ENCODE measurements around the gene FRMPD4.

Gene FRMPD4

DNA sequence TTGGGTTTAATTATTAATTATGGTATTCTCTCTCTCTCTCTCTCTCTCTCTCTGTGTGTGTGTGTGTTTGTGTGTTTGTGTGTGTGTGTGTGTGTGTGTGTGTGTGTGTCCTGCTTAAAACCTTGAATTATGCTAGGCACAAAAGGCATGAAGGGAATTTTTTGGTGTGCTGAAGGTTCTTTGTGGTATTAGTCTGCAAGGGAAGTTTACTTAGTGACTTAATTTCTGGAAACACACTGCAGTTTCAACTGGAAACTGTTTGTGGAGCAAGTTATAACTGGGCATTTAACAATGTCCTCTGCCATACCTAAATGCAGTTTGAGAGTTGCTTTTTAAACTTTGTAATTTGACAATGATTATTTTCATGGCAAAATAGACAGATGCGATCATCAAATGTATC lies 111.7 kb downstream of the FRMPD4 start:
- H3K4me1 ChIP-seq (ENCODE audit: control insufficient read depth, insufficient read depth, low read length): no peaks in the 10 kb centered on the region
- no peaks in the 10 kb centered on the region for H3K27me3 ChIP-seq (ENCODE audit: control insufficient read depth, insufficient read depth, low read length)
- H3K9me3 ChIP-seq (ENCODE audit: control insufficient read depth, low read length): no peaks in the 10 kb centered on the region
- H3K4me3 ChIP-seq (ENCODE audit: low read length): no peak overlapping the region
- H3K9ac ChIP-seq (ENCODE audit: low read length): no peak overlapping the region
- no peaks in the 10 kb centered on the region for H3K36me3 ChIP-seq (ENCODE audit: control insufficient read depth, insufficient read depth, low read length)

DNA sequence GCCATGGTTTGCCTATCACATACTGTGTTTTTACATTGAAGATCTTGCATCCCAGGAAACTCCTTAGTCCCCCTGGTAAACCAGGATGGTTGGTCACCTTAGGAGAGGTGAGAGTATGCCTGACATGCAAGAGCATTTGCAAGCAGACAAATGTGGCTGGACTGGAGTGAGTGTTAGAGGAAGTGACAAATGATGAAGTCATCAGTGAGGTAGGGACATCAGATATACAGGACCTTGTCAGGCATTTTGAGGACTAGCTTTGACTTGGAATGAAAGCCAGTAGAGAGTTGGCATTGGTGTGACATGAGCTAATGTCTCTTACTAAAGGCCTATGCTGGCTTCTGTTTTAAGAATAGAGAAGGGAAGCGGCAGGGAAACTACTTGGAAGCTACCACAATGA lies 124.9 kb downstream of the FRMPD4 start:
- Histone ChIP-seq H3K9me3 (ENCODE audit: control insufficient read depth, low read length) (no peaks in the 10 kb centered on the region), H3K4me1 (ENCODE audit: control insufficient read depth, insufficient read depth, low read length) (no peaks in the 10 kb centered on the region), H3K4me3 (ENCODE audit: low read length) (no peak overlapping the region), H3K36me3 (ENCODE audit: control insufficient read depth, insufficient read depth, low read length) (no peaks in the 10 kb centered on the region), H3K9ac (ENCODE audit: low read length) (no peak overlapping the region), H3K27me3 (ENCODE audit: control insufficient read depth, insufficient read depth, low read length) (no peaks in the 10 kb centered on the region)

DNA sequence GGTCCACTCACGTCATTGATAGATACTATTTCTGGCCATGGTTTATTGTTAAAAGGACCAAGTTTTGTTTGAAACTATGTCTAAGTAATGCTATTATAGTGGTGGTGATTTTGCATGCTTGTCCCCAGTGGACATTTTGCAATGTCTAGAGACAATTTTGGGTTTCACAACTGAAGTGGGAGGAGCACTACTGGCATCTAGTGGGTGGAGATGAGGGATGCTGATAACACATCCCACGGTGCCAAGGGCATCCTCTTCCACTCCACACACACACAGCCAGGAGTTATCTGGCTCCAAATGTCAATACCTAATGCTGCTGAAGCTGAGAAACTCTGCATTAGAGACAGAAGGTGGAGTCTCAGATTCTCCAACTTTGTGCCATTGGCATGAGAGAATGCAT lies 131.2 kb downstream of the FRMPD4 start:
- Histone ChIP-seq H3K4me3 (ENCODE audit: low read length) (no peak overlapping the region), H3K36me3 (ENCODE audit: control insufficient read depth, insufficient read depth, low read length) (no peaks in the 10 kb centered on the region), H3K9me3 (ENCODE audit: control insufficient read depth, low read length) (no peaks in the 10 kb centered on the region), H3K4me1 (ENCODE audit: control insufficient read depth, insufficient read depth, low read length) (no peaks in the 10 kb centered on the region), H3K27me3 (ENCODE audit: control insufficient read depth, insufficient read depth, low read length) (no peaks in the 10 kb centered on the region), H3K9ac (ENCODE audit: low read length) (no peak overlapping the region)

DNA sequence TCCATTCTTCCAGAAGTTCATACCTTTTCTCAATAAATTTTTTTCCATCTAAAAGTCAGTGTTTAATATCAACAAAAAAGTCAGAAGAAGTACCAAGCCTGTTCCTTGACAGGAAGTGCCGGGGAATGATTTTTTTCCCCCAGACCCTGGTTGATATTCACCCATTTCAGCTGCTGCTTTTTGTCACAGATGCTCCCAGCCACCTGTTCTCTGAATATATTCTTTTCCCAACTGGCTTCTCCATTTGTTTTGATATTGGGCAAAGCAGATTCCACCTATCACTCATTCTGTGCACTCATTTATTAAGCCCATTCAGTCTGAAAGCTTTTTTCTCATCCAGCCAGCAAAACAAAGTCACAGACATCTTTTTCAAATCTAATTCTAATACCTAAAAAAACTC lies 139.9 kb downstream of the FRMPD4 start:
- H3K36me3 ChIP-seq (ENCODE audit: control insufficient read depth, insufficient read depth, low read length): no peaks in the 10 kb centered on the region
- no peak overlapping the region for H3K4me3 ChIP-seq (ENCODE audit: low read length)
- no peaks in the 10 kb centered on the region for H3K9me3 ChIP-seq (ENCODE audit: control insufficient read depth, low read length)
- H3K9ac ChIP-seq (ENCODE audit: low read length): no peak overlapping the region
- no peaks in the 10 kb centered on the region for H3K27me3 ChIP-seq (ENCODE audit: control insufficient read depth, insufficient read depth, low read length)
- no peaks in the 10 kb centered on the region for H3K4me1 ChIP-seq (ENCODE audit: control insufficient read depth, insufficient read depth, low read length)

DNA sequence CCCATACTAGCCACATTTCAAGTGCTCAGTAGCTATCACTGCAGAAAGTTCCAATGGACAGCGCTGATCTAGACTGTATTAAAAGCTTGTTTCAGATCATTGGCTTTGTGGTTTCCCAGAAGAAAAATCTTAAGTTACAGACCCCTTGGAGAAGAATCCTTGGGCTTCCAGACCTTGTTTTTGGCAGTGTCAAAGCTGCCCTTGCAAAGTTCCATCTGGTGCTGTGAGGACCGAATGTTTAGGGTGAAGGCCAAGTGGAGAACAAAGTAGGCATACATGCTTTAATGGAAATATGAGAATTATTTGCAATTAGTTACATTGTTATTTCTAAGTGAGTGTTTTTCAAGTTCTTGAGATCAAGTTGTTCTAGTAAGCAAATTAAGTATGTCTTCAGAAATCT lies 144.7 kb downstream of the FRMPD4 start:
- no peaks in the 10 kb centered on the region for H3K36me3 ChIP-seq (ENCODE audit: control insufficient read depth, insufficient read depth, low read length)
- H3K4me3 ChIP-seq (ENCODE audit: low read length): no peak overlapping the region
- H3K27me3 ChIP-seq (ENCODE audit: control insufficient read depth, insufficient read depth, low read length): no peaks in the 10 kb centered on the region
- no peaks in the 10 kb centered on the region for H3K9me3 ChIP-seq (ENCODE audit: control insufficient read depth, low read length)
- H3K4me1 ChIP-seq (ENCODE audit: control insufficient read depth, insufficient read depth, low read length): no peaks in the 10 kb centered on the region
- no peak overlapping the region for H3K9ac ChIP-seq (ENCODE audit: low read length)

DNA sequence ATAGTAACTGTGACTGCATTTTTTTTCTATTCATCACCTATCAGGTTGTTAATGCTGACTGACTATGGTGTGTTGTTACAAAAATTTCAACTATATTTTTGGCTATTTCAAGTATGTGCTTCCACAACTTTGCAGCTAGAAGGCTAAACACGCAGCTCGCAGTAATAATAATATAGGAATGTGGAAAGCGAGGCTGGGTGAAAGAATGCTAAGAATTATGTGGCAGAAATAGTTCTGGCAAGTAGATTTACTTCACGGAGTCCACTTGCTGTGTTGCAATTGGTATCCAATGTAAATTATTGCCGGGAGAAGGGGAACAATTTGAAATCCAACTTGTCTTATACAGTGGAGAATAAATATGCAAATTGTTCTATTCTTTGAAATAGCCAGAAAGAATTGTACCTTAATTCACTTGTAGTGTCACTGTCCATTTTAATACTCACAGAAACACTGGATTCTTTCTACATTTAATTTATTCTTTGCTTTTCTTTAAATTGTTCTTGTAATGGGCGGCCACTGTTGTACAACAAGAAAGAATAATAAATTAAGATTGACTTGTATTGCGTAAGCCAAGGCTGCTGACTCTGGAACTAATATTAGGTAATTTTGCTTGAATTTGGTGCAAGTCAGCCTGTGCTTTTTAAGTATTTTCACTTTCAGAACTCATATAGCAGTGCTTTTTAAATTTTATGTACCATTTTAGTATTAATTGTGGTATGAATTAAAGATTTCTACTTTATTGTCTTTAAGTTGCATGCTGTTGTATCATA lies 154.9 kb downstream of the FRMPD4 start:
- Histone ChIP-seq H3K9ac (ENCODE audit: low read length) (no peak overlapping the region), H3K36me3 (ENCODE audit: control insufficient read depth, insufficient read depth, low read length) (no peaks in the 10 kb centered on the region), H3K4me1 (ENCODE audit: control insufficient read depth, insufficient read depth, low read length) (no peaks in the 10 kb centered on the region), H3K9me3 (ENCODE audit: control insufficient read depth, low read length) (no peaks in the 10 kb centered on the region), H3K4me3 (ENCODE audit: low read length) (no peak overlapping the region), H3K27me3 (ENCODE audit: control insufficient read depth, insufficient read depth, low read length) (no peaks in the 10 kb centered on the region)

DNA sequence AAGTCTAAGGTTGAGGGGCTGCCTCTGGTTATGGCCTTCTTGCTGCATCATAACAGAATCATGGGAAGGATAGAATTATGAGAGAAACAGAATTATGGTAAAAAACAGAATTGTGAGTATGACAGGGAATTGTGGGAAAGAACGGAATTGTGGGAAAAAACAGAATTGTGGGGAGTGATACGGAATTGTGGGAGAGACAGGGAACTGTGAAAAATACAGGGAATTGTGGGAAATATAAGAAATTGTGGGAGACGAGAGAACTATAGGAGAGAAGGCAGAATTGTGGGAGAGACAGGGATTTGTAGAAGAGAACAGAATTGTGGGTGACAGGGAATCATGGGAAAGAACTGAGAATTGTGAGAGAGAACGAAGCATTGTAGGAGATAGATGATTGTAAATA lies 159.1 kb downstream of the FRMPD4 start:
- Histone ChIP-seq H3K4me3 (ENCODE audit: low read length) (no peak overlapping the region), H3K27me3 (ENCODE audit: control insufficient read depth, insufficient read depth, low read length) (no peaks in the 10 kb centered on the region), H3K9me3 (ENCODE audit: control insufficient read depth, low read length) (no peaks in the 10 kb centered on the region), H3K36me3 (ENCODE audit: control insufficient read depth, insufficient read depth, low read length) (no peaks in the 10 kb centered on the region), H3K4me1 (ENCODE audit: control insufficient read depth, insufficient read depth, low read length) (no peaks in the 10 kb centered on the region), H3K9ac (ENCODE audit: low read length) (no peak overlapping the region)

DNA sequence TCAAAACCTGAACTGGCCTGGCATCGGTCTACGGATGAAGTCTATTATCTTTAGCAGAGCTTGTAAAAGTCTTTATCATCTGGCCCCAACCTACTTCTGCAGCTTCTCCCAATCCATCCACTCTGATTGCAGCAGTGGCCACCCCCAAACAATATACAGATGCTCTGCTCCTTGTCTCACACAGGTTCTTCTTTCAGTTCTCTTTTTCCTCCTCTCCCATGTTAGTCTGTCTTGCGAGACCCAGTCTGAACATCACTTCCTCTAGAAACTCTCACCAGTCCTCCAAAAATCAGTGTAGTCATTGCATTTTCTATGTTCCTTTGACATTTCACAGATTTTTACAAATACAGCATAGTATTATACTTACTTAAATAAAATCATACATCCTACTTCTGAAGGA lies 163.0 kb downstream of the FRMPD4 start:
- H3K36me3 ChIP-seq (ENCODE audit: control insufficient read depth, insufficient read depth, low read length): no peaks in the 10 kb centered on the region
- H3K9me3 ChIP-seq (ENCODE audit: control insufficient read depth, low read length): no peaks in the 10 kb centered on the region
- no peaks in the 10 kb centered on the region for H3K4me1 ChIP-seq (ENCODE audit: control insufficient read depth, insufficient read depth, low read length)
- H3K27me3 ChIP-seq (ENCODE audit: control insufficient read depth, insufficient read depth, low read length): no peaks in the 10 kb centered on the region
- H3K9ac ChIP-seq (ENCODE audit: low read length): no peak overlapping the region
- H3K4me3 ChIP-seq (ENCODE audit: low read length): no peak overlapping the region

DNA sequence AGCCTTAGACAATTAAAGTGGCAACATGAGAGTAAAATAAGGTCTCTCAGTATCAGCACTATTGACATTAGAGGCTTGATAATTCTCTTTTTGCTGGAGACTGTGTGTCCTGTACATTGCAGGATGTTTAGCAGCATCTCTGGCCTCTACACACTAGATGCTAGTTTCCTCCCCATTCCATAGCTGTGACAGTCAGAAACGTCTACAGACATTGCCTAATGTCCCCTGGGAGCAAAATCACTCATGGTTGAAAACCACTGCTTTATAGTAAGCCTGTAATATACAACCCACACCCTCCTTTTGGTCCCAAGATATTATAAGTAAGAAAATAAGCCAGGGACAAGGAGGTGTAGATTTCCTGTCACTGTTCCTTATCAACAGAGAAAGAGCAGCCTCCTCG lies 166.0 kb downstream of the FRMPD4 start:
- Histone ChIP-seq H3K4me1 (ENCODE audit: control insufficient read depth, insufficient read depth, low read length) (no peaks in the 10 kb centered on the region), H3K9me3 (ENCODE audit: control insufficient read depth, low read length) (no peaks in the 10 kb centered on the region), H3K27me3 (ENCODE audit: control insufficient read depth, insufficient read depth, low read length) (no peaks in the 10 kb centered on the region), H3K36me3 (ENCODE audit: control insufficient read depth, insufficient read depth, low read length) (no peaks in the 10 kb centered on the region), H3K4me3 (ENCODE audit: low read length) (no peak overlapping the region), H3K9ac (ENCODE audit: low read length) (no peak overlapping the region)

DNA sequence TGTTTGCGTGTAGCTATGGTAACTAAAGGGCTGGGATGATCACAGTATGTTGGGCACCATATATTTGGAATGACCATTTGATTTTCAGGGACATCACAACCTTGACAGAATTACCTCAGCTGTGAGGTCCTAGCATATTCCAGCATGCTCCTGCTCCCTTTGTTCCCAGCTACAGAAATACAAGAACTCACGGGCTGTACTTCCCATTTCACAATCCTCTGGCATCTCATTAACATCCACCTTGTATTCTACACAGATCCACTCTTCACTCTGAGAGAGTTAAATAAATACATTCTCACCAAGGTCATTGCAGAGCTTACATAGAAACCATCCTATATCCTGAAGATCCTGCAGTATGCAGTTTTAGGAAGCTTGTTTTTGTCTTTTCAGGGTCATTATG lies 169.7 kb downstream of the FRMPD4 start:
- Histone ChIP-seq H3K4me1 (ENCODE audit: control insufficient read depth, insufficient read depth, low read length) (no peaks in the 10 kb centered on the region), H3K9me3 (ENCODE audit: control insufficient read depth, low read length) (no peaks in the 10 kb centered on the region), H3K36me3 (ENCODE audit: control insufficient read depth, insufficient read depth, low read length) (no peaks in the 10 kb centered on the region), H3K27me3 (ENCODE audit: control insufficient read depth, insufficient read depth, low read length) (no peaks in the 10 kb centered on the region), H3K9ac (ENCODE audit: low read length) (no peak overlapping the region), H3K4me3 (ENCODE audit: low read length) (no peak overlapping the region)

DNA sequence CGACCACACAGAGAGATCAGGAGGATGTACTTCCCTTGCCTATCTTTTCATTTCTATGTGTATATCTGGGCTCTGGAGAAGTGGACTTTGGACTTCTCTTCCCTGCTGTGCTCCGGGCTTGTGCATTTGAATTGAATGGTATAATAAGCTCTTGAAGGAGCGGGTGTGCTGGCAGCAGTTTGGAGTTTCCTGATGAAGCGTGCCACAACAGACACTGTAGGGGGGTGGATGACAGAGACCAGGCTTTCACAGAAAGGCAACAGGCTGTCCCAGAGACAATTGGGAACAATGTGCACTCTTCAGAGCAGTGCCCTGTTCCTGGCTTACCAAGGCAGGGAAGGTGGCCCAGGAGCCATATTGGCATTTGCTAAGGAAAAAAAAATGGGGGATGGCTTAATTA lies 170.1 kb downstream of the FRMPD4 start:
- H3K9ac ChIP-seq (ENCODE audit: low read length): no peak overlapping the region
- H3K4me3 ChIP-seq (ENCODE audit: low read length): no peak overlapping the region
- no peaks in the 10 kb centered on the region for H3K36me3 ChIP-seq (ENCODE audit: control insufficient read depth, insufficient read depth, low read length)
- H3K9me3 ChIP-seq (ENCODE audit: control insufficient read depth, low read length): no peaks in the 10 kb centered on the region
- H3K4me1 ChIP-seq (ENCODE audit: control insufficient read depth, insufficient read depth, low read length): no peaks in the 10 kb centered on the region
- no peaks in the 10 kb centered on the region for H3K27me3 ChIP-seq (ENCODE audit: control insufficient read depth, insufficient read depth, low read length)

DNA sequence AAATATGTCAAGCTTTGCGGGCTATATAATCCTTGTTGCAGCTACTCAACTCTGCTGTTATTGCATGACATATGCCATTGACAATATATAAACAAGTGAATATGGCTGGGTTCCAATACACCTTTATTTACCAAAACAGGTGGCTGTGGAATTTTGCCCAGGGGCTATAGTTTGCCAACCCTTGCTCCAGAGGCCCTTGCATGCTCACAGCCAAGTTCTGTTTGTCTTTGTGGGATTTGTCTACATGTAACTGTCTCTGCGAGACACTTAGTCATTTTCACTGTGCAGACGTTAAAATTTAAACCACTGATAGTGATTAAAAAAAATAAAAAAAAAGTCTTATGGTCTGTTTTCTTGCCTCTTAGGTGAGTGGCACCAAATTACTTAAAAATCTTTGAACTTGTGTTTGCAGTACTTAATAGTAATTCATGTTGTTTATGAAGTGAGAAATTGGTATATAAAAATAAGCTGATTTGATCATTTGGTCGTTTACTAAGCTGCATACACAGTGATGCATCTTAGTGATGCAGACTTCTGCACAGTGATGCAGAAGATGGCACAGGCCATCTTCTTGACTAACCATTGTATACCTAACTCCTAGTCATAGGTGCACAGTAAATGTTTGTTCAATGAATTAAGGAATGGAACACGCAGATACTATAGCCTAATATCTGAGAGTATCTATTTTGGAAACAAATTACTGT lies 170.9 kb downstream of the FRMPD4 start:
- H3K9ac ChIP-seq (ENCODE audit: low read length): no peak overlapping the region
- H3K4me3 ChIP-seq (ENCODE audit: low read length): no peak overlapping the region
- no peaks in the 10 kb centered on the region for H3K4me1 ChIP-seq (ENCODE audit: control insufficient read depth, insufficient read depth, low read length)
- H3K36me3 ChIP-seq (ENCODE audit: control insufficient read depth, insufficient read depth, low read length): no peaks in the 10 kb centered on the region
- H3K27me3 ChIP-seq (ENCODE audit: control insufficient read depth, insufficient read depth, low read length): no peaks in the 10 kb centered on the region
- H3K9me3 ChIP-seq (ENCODE audit: control insufficient read depth, low read length): no peaks in the 10 kb centered on the region
